BLaER1 treated with 17β-estradiol and CSF1 and Interleukin-3, amounts not matched to agents 10 nM and 100 nM (cell line): ENCODE data around the gene PPFIBP2.

Experiments used
- H3K27ac ChIP-seq, 11 experiments: shearing (Covaris generic); formaldehyde crosslinking; 2 replicates each; pipeline ENCODE4 v1.8.1; 2022
- H3K27me3 ChIP-seq, 11 experiments: shearing (Covaris generic); formaldehyde crosslinking; 2 replicates each; pipeline ENCODE4 v1.8.1; 2022
- H3K36me3 ChIP-seq, 11 experiments: shearing (Covaris generic); formaldehyde crosslinking; 2 replicates each; pipeline ENCODE4 v1.8.1; 2022
- H3K4me1 ChIP-seq, 10 experiments: shearing (Covaris generic); formaldehyde crosslinking; 2 replicates each; pipeline ENCODE4 v1.8.1; 2022
- H3K4me2 ChIP-seq, 11 experiments: shearing (Covaris generic); formaldehyde crosslinking; 2 replicates each; pipeline ENCODE4 v1.8.1; 2022
- H3K4me3 ChIP-seq, 10 experiments: shearing (Covaris generic); formaldehyde crosslinking; 2 replicates each; pipeline ENCODE4 v1.8.1; 2022
- H3K9ac ChIP-seq, 11 experiments: shearing (Covaris generic); formaldehyde crosslinking; 2 replicates each; pipeline ENCODE4 v1.8.1; 2022
- H3K9me3 ChIP-seq, 11 experiments: shearing (Covaris generic); formaldehyde crosslinking; replicated peaks in 1 of 11; 2 replicates each; pipeline ENCODE4 v1.8.1; 2022
- H4K20me1 ChIP-seq, 11 experiments: shearing (Covaris generic); formaldehyde crosslinking; 2 replicates each; pipeline ENCODE4 v1.8.1; 2022
- Cebpa-rat ChIP-seq, 11 experiments: shearing (Covaris generic); IDR thresholded peaks; 2 replicates each; pipeline ENCODE4 v1.8.1; 2022

The PPFIBP2 gene

DNA sequence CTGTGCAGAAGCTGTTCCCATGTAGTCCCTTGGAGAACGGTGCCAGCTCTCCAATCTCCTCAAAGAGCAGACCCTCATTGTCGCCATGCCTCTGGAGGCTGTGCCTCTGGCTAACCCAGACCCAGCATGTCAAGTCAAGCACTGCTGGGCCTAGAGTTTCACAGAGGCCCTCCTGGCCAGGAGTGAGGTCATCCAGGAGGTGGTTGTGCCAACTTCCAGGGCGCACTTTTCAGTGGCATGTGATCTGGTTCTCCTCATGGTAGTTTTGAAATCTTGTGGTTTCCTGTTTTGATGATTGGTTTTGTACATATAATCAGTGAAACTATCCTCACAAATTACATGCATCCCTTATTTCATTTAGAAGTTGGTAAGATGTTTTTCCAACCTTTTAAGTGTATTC lies 78.9 kb downstream of the PPFIBP2 start:
- H4K20me1 ChIP-seq: peaks cover 0 to 40% (median 0%) of the 10 kb centered on the region in 11 experiments; a peak in 5 of 22 replicates
- peak overlapping the region; percentile 16 to 91 (median 76); a peak in 21 of 22 replicates for H3K4me2 ChIP-seq
- TF ChIP-seq Cebpa-rat (IDR thresholded peaks at IDR 0.05): peak in 1 of 11 experiments; percentile 15; a peak in 1 of 22 replicates
- H3K36me3 ChIP-seq: peaks cover 0 to 32% (median 5%) of the 10 kb centered on the region in 11 experiments; a peak in 11 of 22 replicates
- peaks cover 0 to 13% (median 4%) of the 10 kb centered on the region in 11 experiments; a peak in 7 of 22 replicates for H3K27me3 ChIP-seq
- peaks cover 0 to 11% (median 0%) of the 10 kb centered on the region in 11 experiments; a peak in 4 of 22 replicates for H3K9me3 ChIP-seq
- H3K4me1 ChIP-seq: peaks cover 5 to 62% (median 23%) of the 10 kb centered on the region in 10 experiments; a peak in 18 of 20 replicates
- peak overlapping the region in 8 of 11 experiments; percentile 49 to 76 (median 60); a peak in 14 of 22 replicates for H3K27ac ChIP-seq
- H3K9ac ChIP-seq: peak overlapping the region in 5 of 11 experiments; percentile 7 to 41 (median 23); a peak in 6 of 22 replicates
- peak overlapping the region in 4 of 10 experiments; percentile 11 to 42 (median 14); a peak in 7 of 20 replicates for H3K4me3 ChIP-seq

GRCh38 chr11:7593481-7593880 lies 79.7 kb downstream of the PPFIBP2 start:
- H3K9me3 ChIP-seq: peaks cover 0 to 11% (median 0%) of the 10 kb centered on the region in 11 experiments; a peak in 4 of 22 replicates
- H3K4me3 ChIP-seq: peak overlapping the region in 2 of 10 experiments; percentile 11 to 14; a peak in 2 of 20 replicates
- peaks cover 0 to 34% (median 0%) of the 10 kb centered on the region in 11 experiments; a peak in 4 of 22 replicates for H4K20me1 ChIP-seq
- H3K4me1 ChIP-seq: peaks cover 5 to 62% (median 23%) of the 10 kb centered on the region in 10 experiments; a peak in 18 of 20 replicates
- TF ChIP-seq Cebpa-rat (IDR thresholded peaks at IDR 0.05): no peak
- H3K27ac ChIP-seq: peak overlapping the region in 10 of 11 experiments; percentile 3 to 76 (median 54); a peak in 16 of 22 replicates
- H3K4me2 ChIP-seq: peak overlapping the region in 10 of 11 experiments; percentile 49 to 91 (median 78); a peak in 16 of 22 replicates
- H3K27me3 ChIP-seq: peaks cover 0 to 5% (median 0%) of the 10 kb centered on the region in 11 experiments; a peak in 6 of 22 replicates
- peak overlapping the region in 4 of 11 experiments; percentile 10 to 41 (median 36); a peak in 4 of 22 replicates for H3K9ac ChIP-seq
- peaks cover 0 to 26% (median 6%) of the 10 kb centered on the region in 11 experiments; a peak in 11 of 22 replicates for H3K36me3 ChIP-seq

- H3K27ac ChIP-seq: no peak overlapping the region
- no peak overlapping the region for H3K9ac ChIP-seq
- H3K4me1 ChIP-seq: peaks cover 5 to 63% (median 23%) of the 10 kb centered on the region in 10 experiments; a peak in 18 of 20 replicates
- no peak for TF ChIP-seq Cebpa-rat (IDR thresholded peaks at IDR 0.05)
- H4K20me1 ChIP-seq: peaks cover 0 to 18% (median 0%) of the 10 kb centered on the region in 11 experiments; a peak in 4 of 22 replicates
- H3K9me3 ChIP-seq: peaks cover 0 to 11% (median 0%) of the 10 kb centered on the region in 11 experiments; a peak in 4 of 22 replicates
- H3K4me3 ChIP-seq: no peak overlapping the region
- H3K27me3 ChIP-seq: no peaks in the 10 kb centered on the region; a peak in 1 of 22 replicates
- peak overlapping the region in 2 of 11 experiments; percentile 30 to 88; a peak in 3 of 22 replicates for H3K4me2 ChIP-seq
- peaks cover 0 to 37% (median 6%) of the 10 kb centered on the region in 11 experiments; a peak in 11 of 22 replicates for H3K36me3 ChIP-seq
Measured at GRCh38 chr11:7595016-7595866, 81.4 kb downstream of the PPFIBP2 start.

- Histone ChIP-seq H4K20me1 (peaks cover 0 to 15% (median 0%) of the 10 kb centered on the region in 11 experiments; a peak in 4 of 22 replicates), H3K36me3 (peaks cover 0 to 44% (median 6%) of the 10 kb centered on the region in 11 experiments; a peak in 11 of 22 replicates), H3K4me2 (no peak overlapping the region), H3K9me3 (peaks cover 0 to 9% (median 0%) of the 10 kb centered on the region in 11 experiments; a peak in 4 of 22 replicates), H3K9ac (no peak overlapping the region), H3K27ac (no peak overlapping the region), H3K27me3 (no peaks in the 10 kb centered on the region; a peak in 1 of 22 replicates), H3K4me3 (no peak overlapping the region), H3K4me1 (peaks cover 5 to 59% (median 23%) of the 10 kb centered on the region in 10 experiments; a peak in 18 of 20 replicates)
- no peak for TF ChIP-seq Cebpa-rat (IDR thresholded peaks at IDR 0.05)
Measured at GRCh38 chr11:7595951-7596350, 82.2 kb downstream of the PPFIBP2 start.

DNA sequence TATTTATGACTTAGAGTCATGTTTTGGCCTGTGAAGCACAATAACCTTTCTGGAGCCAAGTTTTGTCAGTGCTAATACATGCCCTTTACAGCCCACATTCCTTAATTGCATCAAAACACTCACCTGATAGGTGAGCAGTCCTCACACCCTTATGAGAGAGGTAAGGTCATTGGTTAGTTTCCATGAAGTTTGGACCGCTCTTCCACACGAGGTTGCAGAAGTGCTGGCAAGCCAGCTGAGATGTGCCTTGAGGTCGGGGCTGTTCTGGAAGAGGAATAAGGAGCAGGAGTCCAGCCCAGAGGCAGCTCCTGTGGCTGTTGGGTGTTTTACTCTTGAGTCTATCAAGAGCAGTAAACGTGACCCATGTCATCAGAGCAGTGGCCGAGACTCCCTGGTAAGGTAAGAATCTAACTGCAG lies 83.2 kb downstream of the PPFIBP2 start:
- Histone ChIP-seq H3K4me2 (no peak overlapping the region), H3K36me3 (peaks cover 0 to 52% (median 6%) of the 10 kb centered on the region in 11 experiments; a peak in 11 of 22 replicates), H3K27ac (no peak overlapping the region), H4K20me1 (peaks cover 0 to 15% (median 0%) of the 10 kb centered on the region in 11 experiments; a peak in 4 of 22 replicates), H3K27me3 (no peaks in the 10 kb centered on the region), H3K9me3 (no peaks in the 10 kb centered on the region; a peak in 1 of 22 replicates), H3K4me1 (peaks cover 5 to 49% (median 17%) of the 10 kb centered on the region in 10 experiments; a peak in 18 of 20 replicates), H3K9ac (no peak overlapping the region), H3K4me3 (no peak overlapping the region)
- TF ChIP-seq Cebpa-rat (IDR thresholded peaks at IDR 0.05): no peak

- Histone ChIP-seq H3K4me1 (peaks cover 3 to 43% (median 11%) of the 10 kb centered on the region in 10 experiments; a peak in 18 of 20 replicates), H3K4me2 (no peak overlapping the region), H3K27me3 (no peaks in the 10 kb centered on the region), H4K20me1 (peaks cover 0 to 12% (median 0%) of the 10 kb centered on the region in 11 experiments; a peak in 4 of 22 replicates), H3K9ac (no peak overlapping the region), H3K9me3 (no peaks in the 10 kb centered on the region), H3K36me3 (peaks cover 0 to 58% (median 6%) of the 10 kb centered on the region in 11 experiments; a peak in 11 of 22 replicates), H3K4me3 (no peak overlapping the region), H3K27ac (no peak overlapping the region)
- no peak for TF ChIP-seq Cebpa-rat (IDR thresholded peaks at IDR 0.05)
Measured at GRCh38 chr11:7597620-7598019, 83.8 kb downstream of the PPFIBP2 start.

DNA sequence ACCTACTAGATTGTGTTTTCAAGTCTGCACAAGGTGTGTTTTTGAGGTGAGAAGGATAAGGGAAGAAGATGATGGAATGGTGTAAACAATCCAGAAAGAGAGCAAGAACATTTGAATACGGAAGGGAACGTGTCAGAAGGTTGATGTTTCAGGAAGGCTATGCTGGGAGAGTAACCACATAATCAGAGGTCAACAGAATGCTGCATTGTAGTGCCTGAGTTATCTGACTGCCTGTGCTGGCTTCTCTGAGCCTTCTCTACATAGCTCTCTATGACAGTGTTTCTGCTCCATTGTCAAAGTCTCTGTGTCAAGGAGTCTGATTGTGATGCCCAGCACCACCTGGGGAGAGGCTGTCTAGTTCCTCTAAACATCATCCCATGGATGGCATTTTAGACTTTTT lies 85.4 kb downstream of the PPFIBP2 start:
- no peak overlapping the region for H3K4me2 ChIP-seq
- no peaks in the 10 kb centered on the region for H3K9me3 ChIP-seq
- H3K27ac ChIP-seq: no peak overlapping the region
- H4K20me1 ChIP-seq: peaks cover 0 to 11% (median 0%) of the 10 kb centered on the region in 11 experiments; a peak in 3 of 22 replicates
- peaks cover 0 to 66% (median 6%) of the 10 kb centered on the region in 11 experiments; a peak in 11 of 22 replicates for H3K36me3 ChIP-seq
- no peak overlapping the region for H3K9ac ChIP-seq
- no peaks in the 10 kb centered on the region for H3K27me3 ChIP-seq
- H3K4me3 ChIP-seq: no peak overlapping the region
- peaks cover 0 to 27% (median 0%) of the 10 kb centered on the region in 10 experiments; a peak in 3 of 20 replicates for H3K4me1 ChIP-seq
- TF ChIP-seq Cebpa-rat (IDR thresholded peaks at IDR 0.05): no peak

- H3K9me3 ChIP-seq: no peaks in the 10 kb centered on the region
- H3K27ac ChIP-seq: no peak overlapping the region
- H3K4me2 ChIP-seq: peak overlapping the region in 3 of 11 experiments; percentile 1 to 31 (median 14); a peak in 2 of 22 replicates
- no peak for TF ChIP-seq Cebpa-rat (IDR thresholded peaks at IDR 0.05)
- no peak overlapping the region for H3K4me3 ChIP-seq
- H3K4me1 ChIP-seq: peaks cover 0 to 16% (median 0%) of the 10 kb centered on the region in 10 experiments; a peak in 2 of 20 replicates
- no peak overlapping the region for H3K9ac ChIP-seq
- H3K36me3 ChIP-seq: peaks cover 0 to 75% (median 6%) of the 10 kb centered on the region in 11 experiments; a peak in 11 of 22 replicates
- peaks cover 0 to 11% (median 0%) of the 10 kb centered on the region in 11 experiments; a peak in 3 of 22 replicates for H4K20me1 ChIP-seq
- no peaks in the 10 kb centered on the region for H3K27me3 ChIP-seq
Measured at GRCh38 chr11:7600205-7600775, 86.5 kb downstream of the PPFIBP2 start.
